ENCODE results near the gene MPHOSPH9. TPM values are rescaled to one million over a fixed set of nuclear protein-coding genes. Genes with fewer than 3 reads are reported as not detected.

The MPHOSPH9 gene
- total and polyA plus RNA-seq, 2 of the 13 experiments (the other 11 are each of a cell fraction or from before 2014, with no cell fraction given) = 20.3 to 63.4 TPM

- TF ChIP-seq BCLAF1 (IDR thresholded peaks at IDR 0.05) (no peak), ZNF264 (CRISPR knock-in tag; IDR thresholded peaks at IDR 0.05) (no peak), ZFP91 (CRISPR knock-in tag; IDR thresholded peaks at IDR 0.05; ENCODE audit: borderline replicate concordance) (no peak), ZNF737 (CRISPR knock-in tag; IDR thresholded peaks at IDR 0.05; ENCODE audit: borderline replicate concordance) (no peak), ZUFSP (CRISPR knock-in tag; IDR thresholded peaks at IDR 0.05; ENCODE audit: borderline replicate concordance) (no peak), RBM22 (optimal IDR thresholded peaks at IDR 0.05; ENCODE audit: low read length) (no peak), ATRX (CRISPR knock-in tag; IDR thresholded peaks at IDR 0.05; ENCODE audit: borderline replicate concordance) (no peak), SP140L (CRISPR knock-in tag; IDR thresholded peaks at IDR 0.05; ENCODE audit: borderline replicate concordance) (no peak), ZNF547 (CRISPR knock-in tag; IDR thresholded peaks at IDR 0.05) (no peak), KDM2A (CRISPR knock-in tag; IDR thresholded peaks at IDR 0.05; ENCODE audit: borderline replicate concordance, low read depth) (no peak), KDM5A (IDR thresholded peaks at IDR 0.05; ENCODE audit: borderline replicate concordance, low read length) (no peak)
These were observed 99.2 kb downstream of the MPHOSPH9 start (continued) for GRCh38 chr12:123133701-123134100.
